Measurements from ENCODE around the gene PPM1J. TPM values are rescaled to one million over a fixed set of nuclear protein-coding genes. Genes with fewer than 3 reads are reported as not detected.

The PPM1J gene
- total RNA-seq, 1 experiment from 2014 or later: 0.52 TPM

- no peaks in the 10 kb centered on the region for H3K27me3 ChIP-seq (replicated peaks; ENCODE audit: insufficient read depth, low read depth, low read length, poor library complexity)
- no peak overlapping the region for H3K4me3 ChIP-seq (ENCODE audit: low read depth, low read length, poor library complexity, severe bottlenecking)
- CTCF ChIA-PET: interaction anchor here (0.7 to 1.2 kb wide), 2 partner anchors 90 to 314 kb away, joined by 3 to 6 read pairs; partner anchors contain the start of gene ST7L
- H3K27ac ChIP-seq (ENCODE audit: low read depth, low read length, poor library complexity, severe bottlenecking): no peak overlapping the region
- POLR2A ChIA-PET (ENCODE audit: low non-redundant PET): no interaction called here
- BruUV-seq (replicated peaks): no TSS peak
- no peak for DNase-seq (ENCODE audit: low spot score)
- intact Hi-C loops (cut with micrococcal nuclease; ENCODE audit: unreplicated experiment): loop anchor here (5.0 kb wide), 1 partner anchor 206 kb away; no protein-coding TSS in a partner anchor
- H3K36me3 ChIP-seq (ENCODE audit: insufficient read depth, low read length, poor library complexity, severe bottlenecking): no peaks in the 10 kb centered on the region
- TF ChIP-seq CTCF (conservative IDR thresholded peaks at IDR 0.05; ENCODE audit: low read depth, low read length) (no peak), EZH2 (IDR thresholded peaks at IDR 0.05; ENCODE audit: borderline replicate concordance, low read depth, low read length, poor library complexity, severe bottlenecking) (no peak)
- no peaks in the 10 kb centered on the region for H3K9me3 ChIP-seq (ENCODE audit: low read depth, low read length, poor library complexity, severe bottlenecking)
- H3K4me1 ChIP-seq (ENCODE audit: insufficient read depth, low read length, poor library complexity, severe bottlenecking): peaks cover 22% of the 10 kb centered on the region
Observed at GRCh38 chr1:112708002-112708448, 7.1 kb downstream of the PPM1J start.

GRCh38 chr1:112707221-112708001, 7.7 kb downstream of the PPM1J start:
- ChIA-PET CTCF (interaction anchor here (0.7 to 1.2 kb wide), 2 partner anchors 89 to 313 kb away, joined by 3 to 6 read pairs; partner anchors contain the start of gene ST7L), POLR2A (ENCODE audit: low non-redundant PET) (no interaction called here)
- peaks cover 22% of the 10 kb centered on the region for H3K4me1 ChIP-seq (ENCODE audit: insufficient read depth, low read length, poor library complexity, severe bottlenecking)
- no peak overlapping the region for H3K27ac ChIP-seq (ENCODE audit: low read depth, low read length, poor library complexity, severe bottlenecking)
- H3K4me3 ChIP-seq (ENCODE audit: low read depth, low read length, poor library complexity, severe bottlenecking): peak overlapping the region; percentile 64
- no peaks in the 10 kb centered on the region for H3K36me3 ChIP-seq (ENCODE audit: insufficient read depth, low read length, poor library complexity, severe bottlenecking)
- intact Hi-C loops (cut with micrococcal nuclease; ENCODE audit: unreplicated experiment): loop anchor here (1.0 to 5.0 kb wide), 3 partner anchors 93 to 317 kb away; no protein-coding TSS in a partner anchor
- H3K9me3 ChIP-seq (ENCODE audit: low read depth, low read length, poor library complexity, severe bottlenecking): no peaks in the 10 kb centered on the region
- peak; percentile 87 for DNase-seq (ENCODE audit: low spot score)
- no peaks in the 10 kb centered on the region for H3K27me3 ChIP-seq (replicated peaks; ENCODE audit: insufficient read depth, low read depth, low read length, poor library complexity)
- no peak for TF ChIP-seq EZH2 (IDR thresholded peaks at IDR 0.05; ENCODE audit: borderline replicate concordance, low read depth, low read length, poor library complexity, severe bottlenecking)
- peak; percentile 86 for TF ChIP-seq CTCF (conservative IDR thresholded peaks at IDR 0.05; ENCODE audit: low read depth, low read length)
- BruUV-seq (replicated peaks): no TSS peak

- intact Hi-C loops (cut with micrococcal nuclease; ENCODE audit: unreplicated experiment): loop anchor here (1.0 to 5.0 kb wide), 3 partner anchors 92 to 316 kb away; no protein-coding TSS in a partner anchor
- CTCF ChIA-PET: no interaction called here
- TF ChIP-seq CTCF (conservative IDR thresholded peaks at IDR 0.05; ENCODE audit: low read depth, low read length) (no peak), EZH2 (IDR thresholded peaks at IDR 0.05; ENCODE audit: borderline replicate concordance, low read depth, low read length, poor library complexity, severe bottlenecking) (no peak)
Observed at GRCh38 chr1:112706505-112707220, 8.5 kb downstream of the PPM1J start, which contains the start of gene RHOC. Gene RHOC, minus strand, starts transcription at chr1:112707127. Its CDS starts 3,328 bp downstream, at chr1:112703799.

More at GRCh38 chr1:112706505-112707220, 8.5 kb downstream of the PPM1J start, which contains the start of gene RHOC:
- Histone ChIP-seq H3K4me3 (ENCODE audit: low read depth, low read length, poor library complexity, severe bottlenecking) (peak within 1 kb of the TSS; percentile 64), H3K4me1 (ENCODE audit: insufficient read depth, low read length, poor library complexity, severe bottlenecking) (peaks cover 23% of the 10 kb centered on the region), H3K27me3 (replicated peaks; ENCODE audit: insufficient read depth, low read depth, low read length, poor library complexity) (no peaks in the 10 kb centered on the region), H3K9me3 (ENCODE audit: low read depth, low read length, poor library complexity, severe bottlenecking) (no peaks in the 10 kb centered on the region), H3K36me3 (ENCODE audit: insufficient read depth, low read length, poor library complexity, severe bottlenecking) (no peaks in the 10 kb centered on the region), H3K27ac (ENCODE audit: low read depth, low read length, poor library complexity, severe bottlenecking) (peak within 1 kb of the TSS; percentile 75)
- BruUV-seq (replicated peaks): no TSS peak
- POLR2A ChIA-PET (ENCODE audit: low non-redundant PET): no interaction called here
- peak; percentile 51 for DNase-seq (ENCODE audit: low spot score)
